ENCODE measurements around the gene C18orf54.
"Not testable (repeated sequence)": the region's sequence is repeated elsewhere in the genome, so short reads cannot be mapped to it uniquely, and the experiment has no call there.

Gene C18orf54

GRCh38 chr18:54378057-54378456, 20.4 kb downstream of the C18orf54 start:
- H3K36me3 Mint-ChIP-seq, result peaks cover 3% of the 10 kb centered on the region
- H3K4me3 Mint-ChIP-seq, result no peak overlapping the region
- no peaks in the 10 kb centered on the region for H3K27me3 Mint-ChIP-seq
- no peak overlapping the region for H3K27ac Mint-ChIP-seq
- no peaks in the 10 kb centered on the region for H3K9me3 Mint-ChIP-seq
- no peaks in the 10 kb centered on the region for H3K4me1 Mint-ChIP-seq

DNA sequence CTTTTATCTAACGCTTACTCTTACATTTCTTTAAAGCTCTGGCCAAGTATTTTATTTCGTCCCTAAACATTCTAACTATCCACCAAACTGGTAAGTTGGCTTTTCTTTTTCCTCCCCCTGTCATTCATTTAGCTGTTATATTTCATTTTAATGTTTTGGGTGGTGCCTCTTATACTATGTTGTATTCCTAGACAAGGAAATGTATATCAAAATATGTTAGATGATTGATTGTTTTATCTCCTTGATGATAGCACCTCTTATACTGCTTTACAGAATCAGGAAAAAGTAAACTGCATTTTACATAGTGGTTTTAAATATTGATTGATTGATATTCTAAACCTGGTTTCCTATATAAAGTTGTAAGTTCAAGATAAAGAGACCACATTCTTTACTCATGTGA, 23.9 kb downstream of the C18orf54 start:
- Mint-ChIP-seq H3K27ac (no peak overlapping the region), H3K27me3 (no peaks in the 10 kb centered on the region), H3K4me1 (no peaks in the 10 kb centered on the region), H3K4me3 (no peak overlapping the region), H3K36me3 (no peaks in the 10 kb centered on the region), H3K9me3 (no peaks in the 10 kb centered on the region)

GRCh38 chr18:54382076-54382475, 24.4 kb downstream of the C18orf54 start:
- H3K4me3 Mint-ChIP-seq, result no peak overlapping the region
- H3K36me3 Mint-ChIP-seq, result no peaks in the 10 kb centered on the region
- H3K27me3 Mint-ChIP-seq, result no peaks in the 10 kb centered on the region
- no peaks in the 10 kb centered on the region for H3K4me1 Mint-ChIP-seq
- no peak overlapping the region for H3K27ac Mint-ChIP-seq
- H3K9me3 Mint-ChIP-seq, result no peaks in the 10 kb centered on the region

DNA sequence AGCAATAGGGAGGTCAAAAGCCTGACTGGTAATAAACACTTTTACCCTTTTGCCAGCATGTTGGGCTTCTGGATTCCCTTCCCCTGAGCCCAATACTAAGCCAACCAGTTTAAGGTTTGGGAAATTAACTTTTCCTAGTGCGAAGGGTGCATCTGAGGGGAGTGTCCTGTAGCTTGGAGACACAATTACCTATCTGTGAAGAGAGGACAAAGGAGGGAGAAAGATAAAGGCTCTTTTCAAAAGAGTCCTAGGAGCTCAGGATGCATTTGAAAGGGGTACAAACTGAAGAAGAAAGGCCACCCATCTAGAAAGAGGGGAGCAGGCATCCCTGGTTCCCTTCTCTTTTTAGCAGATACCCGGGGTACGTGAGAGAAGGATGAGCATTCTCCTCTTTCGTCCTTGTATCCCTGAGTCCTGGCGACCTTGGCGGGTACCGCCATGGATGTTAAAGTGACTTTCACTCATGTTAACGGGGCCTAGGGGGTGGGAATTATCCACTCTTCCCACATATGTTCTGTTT, 25.1 kb downstream of the C18orf54 start:
- H3K27ac Mint-ChIP-seq, result no peak overlapping the region

DNA sequence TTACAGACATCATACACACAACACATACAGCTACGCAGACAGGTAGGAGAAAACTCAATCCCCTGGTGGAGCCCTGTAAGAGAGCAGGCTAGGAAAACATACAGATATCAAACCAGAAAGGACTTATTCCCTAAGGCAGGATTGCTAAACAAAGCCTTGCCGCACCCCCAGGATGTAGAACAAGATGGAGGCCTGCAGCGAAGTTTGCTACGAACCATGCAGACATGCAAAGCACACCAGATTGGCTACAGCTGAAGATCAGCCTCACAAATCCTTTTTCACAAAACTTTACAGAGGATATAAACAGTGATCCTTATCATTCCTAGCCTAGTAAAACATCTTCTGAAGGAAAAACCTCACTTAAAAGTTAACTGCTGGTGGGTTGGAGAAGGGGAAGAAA, 28.3 kb downstream of the C18orf54 start:
- H3K27me3 Mint-ChIP-seq, result peaks cover 8% of the 10 kb centered on the region
- no peaks in the 10 kb centered on the region for H3K36me3 Mint-ChIP-seq
- no peak overlapping the region for H3K4me3 Mint-ChIP-seq
- H3K9me3 Mint-ChIP-seq, result no peaks in the 10 kb centered on the region
- no peak overlapping the region for H3K27ac Mint-ChIP-seq
- peaks cover 4% of the 10 kb centered on the region for H3K4me1 Mint-ChIP-seq

More for the DNA sequence above, 25.1 kb downstream of the C18orf54 start:
- Mint-ChIP-seq H3K27me3 (no peaks in the 10 kb centered on the region), H3K36me3 (no peaks in the 10 kb centered on the region), H3K9me3 (no peaks in the 10 kb centered on the region), H3K4me3 (no peak overlapping the region), H3K4me1 (no peaks in the 10 kb centered on the region)

DNA sequence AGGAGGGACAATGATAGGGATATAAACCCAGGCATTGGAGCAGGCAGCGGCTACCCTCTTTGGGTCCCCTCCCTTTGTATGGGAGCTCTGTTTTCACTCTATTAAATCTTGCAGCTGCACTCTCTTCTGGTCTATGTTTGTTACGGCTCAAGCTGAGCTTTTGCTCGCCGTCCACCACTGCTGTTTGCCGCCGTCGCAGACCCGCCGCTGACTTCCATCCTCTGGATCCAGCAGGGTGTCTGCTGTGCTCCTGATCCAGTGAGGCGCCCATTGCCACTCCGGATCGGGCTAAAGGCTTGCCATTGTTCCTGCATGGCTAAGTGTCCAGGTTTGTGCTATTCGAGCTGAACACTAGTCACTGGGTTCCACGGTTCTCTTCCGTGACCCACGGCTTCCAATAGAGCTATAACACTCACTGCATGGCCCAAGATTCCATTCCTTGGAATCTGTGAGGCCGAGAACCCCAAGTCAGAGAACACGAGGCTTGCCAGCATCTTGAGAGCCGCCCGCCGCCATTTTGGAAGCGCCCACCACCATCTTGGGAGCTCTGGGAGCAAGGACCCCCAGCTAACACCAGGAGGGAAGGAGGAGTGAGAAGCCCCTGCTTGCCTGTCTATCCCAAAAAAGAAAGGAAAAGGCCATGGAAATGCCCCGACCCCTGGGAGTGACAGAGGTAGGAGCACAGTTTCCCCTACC, 29.2 kb downstream of the C18orf54 start:
- not testable (repeated sequence) for H3K4me3 Mint-ChIP-seq, H3K4me1 Mint-ChIP-seq, H3K27ac Mint-ChIP-seq, H3K27me3 Mint-ChIP-seq, H3K36me3 Mint-ChIP-seq, H3K9me3 Mint-ChIP-seq

- peaks cover 4% of the 10 kb centered on the region for H3K4me1 Mint-ChIP-seq
- H3K27ac Mint-ChIP-seq, result no peak overlapping the region
- H3K4me3 Mint-ChIP-seq, result no peak overlapping the region
- H3K9me3 Mint-ChIP-seq, result no peaks in the 10 kb centered on the region
- peaks cover 11% of the 10 kb centered on the region for H3K27me3 Mint-ChIP-seq
- no peaks in the 10 kb centered on the region for H3K36me3 Mint-ChIP-seq
Observed at GRCh38 chr18:54387631-54388030, 29.9 kb downstream of the C18orf54 start.

DNA sequence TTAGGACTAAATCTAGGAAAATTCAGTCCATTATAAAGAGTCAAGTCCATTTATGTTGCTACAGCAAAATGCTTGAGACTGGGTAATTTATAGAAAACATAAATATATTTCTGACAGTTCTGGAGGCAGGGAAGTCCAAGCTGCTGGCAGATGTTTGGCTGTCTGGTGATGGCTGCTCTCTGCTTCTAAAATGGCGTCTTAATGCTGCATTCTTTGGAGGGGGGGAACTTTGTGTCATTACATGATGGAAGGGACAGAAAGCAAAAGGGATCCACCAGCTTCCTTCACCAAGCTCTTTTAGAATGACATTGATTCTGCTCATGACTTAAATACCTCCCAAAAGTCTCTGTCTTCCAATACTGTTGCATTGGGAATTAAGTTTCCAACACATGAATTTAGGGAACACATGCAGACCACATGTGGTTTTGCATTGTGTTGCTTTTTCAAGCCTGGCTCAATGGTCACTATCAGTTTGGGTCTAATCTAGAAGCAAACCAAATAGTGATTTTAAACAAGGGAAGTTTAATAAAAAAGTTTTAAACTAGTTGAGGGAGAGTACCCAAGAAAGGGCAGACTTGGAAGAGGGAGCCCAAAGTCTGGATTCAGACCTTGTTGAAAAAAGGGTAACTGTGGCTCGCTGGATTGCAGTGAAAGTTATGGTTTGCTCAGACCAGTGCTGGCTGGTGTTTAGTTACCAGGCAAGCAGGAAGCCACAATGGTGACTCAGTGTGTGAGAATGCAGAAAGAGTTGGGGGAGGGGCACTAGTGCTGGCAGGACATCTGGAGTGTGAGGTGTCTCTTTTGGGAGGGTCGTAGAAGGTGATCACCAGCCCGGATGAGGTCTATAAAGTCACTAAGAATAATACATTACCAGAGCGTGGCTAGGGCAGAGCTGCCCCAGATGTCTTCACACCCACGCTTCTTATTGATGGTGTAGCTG, 30.8 kb downstream of the C18orf54 start:
- Mint-ChIP-seq H3K9me3 (no peaks in the 10 kb centered on the region), H3K27me3 (peaks cover 11% of the 10 kb centered on the region), H3K4me1 (peaks cover 4% of the 10 kb centered on the region), H3K36me3 (no peaks in the 10 kb centered on the region), H3K27ac (no peak overlapping the region), H3K4me3 (no peak overlapping the region)

DNA sequence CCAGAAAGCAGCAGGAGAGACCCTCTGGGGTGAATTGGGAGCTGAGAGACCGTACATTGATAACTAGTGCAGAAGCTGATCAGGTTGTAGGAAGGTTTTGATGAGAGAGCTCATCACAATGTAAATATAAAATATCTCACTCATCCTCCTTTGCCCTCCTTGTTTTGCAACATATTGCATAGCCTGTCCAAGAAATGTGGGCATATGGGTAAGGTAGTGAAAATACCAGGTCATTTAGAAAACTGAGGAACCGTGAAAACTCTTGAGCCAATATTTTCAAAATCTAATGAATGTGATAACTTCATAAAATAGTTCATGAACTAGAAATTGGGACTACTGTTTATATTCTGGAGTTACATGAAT, 31.4 kb downstream of the C18orf54 start:
- no peaks in the 10 kb centered on the region for H3K36me3 Mint-ChIP-seq
- H3K27me3 Mint-ChIP-seq, result peaks cover 11% of the 10 kb centered on the region
- H3K4me1 Mint-ChIP-seq, result peaks cover 4% of the 10 kb centered on the region
- no peaks in the 10 kb centered on the region for H3K9me3 Mint-ChIP-seq
- no peak overlapping the region for H3K27ac Mint-ChIP-seq
- no peak overlapping the region for H3K4me3 Mint-ChIP-seq

DNA sequence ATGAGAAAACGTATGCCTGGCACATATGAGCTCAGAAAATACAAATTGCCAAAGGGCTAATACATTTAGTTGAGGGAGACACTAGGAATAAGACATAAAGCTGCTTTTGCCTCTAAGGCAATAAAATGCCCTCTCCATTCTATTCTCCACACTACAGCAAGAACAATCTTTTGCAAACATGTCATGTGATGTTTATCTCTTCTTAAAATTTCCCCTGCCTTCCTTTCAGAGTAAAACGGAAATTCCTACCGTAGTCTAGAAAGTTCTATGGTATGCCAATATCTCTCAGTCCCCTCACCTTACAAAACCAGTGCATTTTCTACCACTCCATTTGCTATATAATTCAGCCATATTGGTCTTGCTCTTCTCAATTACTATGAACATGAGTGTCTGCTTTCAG, 33.1 kb downstream of the C18orf54 start:
- Mint-ChIP-seq H3K27me3 (peaks cover 11% of the 10 kb centered on the region), H3K27ac (no peak overlapping the region), H3K4me3 (no peak overlapping the region), H3K9me3 (no peaks in the 10 kb centered on the region), H3K4me1 (peaks cover 4% of the 10 kb centered on the region), H3K36me3 (no peaks in the 10 kb centered on the region)

- Mint-ChIP-seq H3K36me3 (no peaks in the 10 kb centered on the region), H3K27me3 (peaks cover 13% of the 10 kb centered on the region), H3K9me3 (no peaks in the 10 kb centered on the region), H3K4me3 (no peak overlapping the region), H3K4me1 (peaks cover 4% of the 10 kb centered on the region), H3K27ac (no peak overlapping the region)
Observed at GRCh38 chr18:54392543-54393023, 34.9 kb downstream of the C18orf54 start.

GRCh38 chr18:54393648-54394294, 36.1 kb downstream of the C18orf54 start:
- Mint-ChIP-seq H3K9me3 (no peaks in the 10 kb centered on the region), H3K36me3 (no peaks in the 10 kb centered on the region), H3K27me3 (peaks cover 7% of the 10 kb centered on the region), H3K4me1 (peaks cover 1% of the 10 kb centered on the region), H3K4me3 (no peak overlapping the region), H3K27ac (no peak overlapping the region)

- H3K27me3 Mint-ChIP-seq, result peaks cover 4% of the 10 kb centered on the region
- no peaks in the 10 kb centered on the region for H3K4me1 Mint-ChIP-seq
- no peaks in the 10 kb centered on the region for H3K9me3 Mint-ChIP-seq
- H3K36me3 Mint-ChIP-seq, result no peaks in the 10 kb centered on the region
- no peak overlapping the region for H3K27ac Mint-ChIP-seq
- H3K4me3 Mint-ChIP-seq, result no peak overlapping the region
Observed at GRCh38 chr18:54396760-54397159, 39.1 kb downstream of the C18orf54 start.

- Mint-ChIP-seq H3K27ac (no peak overlapping the region), H3K4me1 (no peaks in the 10 kb centered on the region), H3K27me3 (peaks cover 15% of the 10 kb centered on the region), H3K36me3 (no peaks in the 10 kb centered on the region), H3K4me3 (no peak overlapping the region), H3K9me3 (no peaks in the 10 kb centered on the region)
Observed at GRCh38 chr18:54405290-54405689, 47.6 kb downstream of the C18orf54 start.

DNA sequence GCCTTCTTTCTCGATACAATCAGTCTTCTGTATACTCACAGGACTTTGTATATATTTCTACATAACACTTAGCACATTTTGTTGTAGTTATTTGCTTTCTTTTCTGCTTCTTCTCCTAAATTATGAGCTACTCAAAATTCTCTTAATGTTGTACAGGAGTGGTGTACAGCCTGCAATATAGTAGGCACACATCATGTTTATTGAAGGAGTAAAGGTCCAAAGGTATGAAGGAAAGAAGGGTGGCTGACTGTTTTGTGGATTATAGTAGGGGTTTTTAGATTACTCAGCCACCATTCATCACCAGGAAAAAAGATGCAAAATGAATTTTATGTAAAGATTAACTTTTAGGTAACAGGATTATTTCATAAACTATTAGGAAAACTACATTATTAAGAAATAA, 54.1 kb downstream of the C18orf54 start:
- H3K27ac Mint-ChIP-seq, result no peak overlapping the region
- no peaks in the 10 kb centered on the region for H3K9me3 Mint-ChIP-seq
- H3K27me3 Mint-ChIP-seq, result peaks cover 19% of the 10 kb centered on the region
- no peak overlapping the region for H3K4me3 Mint-ChIP-seq
- no peaks in the 10 kb centered on the region for H3K36me3 Mint-ChIP-seq
- no peaks in the 10 kb centered on the region for H3K4me1 Mint-ChIP-seq

- no peaks in the 10 kb centered on the region for H3K9me3 Mint-ChIP-seq
- peaks cover 20% of the 10 kb centered on the region for H3K27me3 Mint-ChIP-seq
- no peaks in the 10 kb centered on the region for H3K36me3 Mint-ChIP-seq
- H3K4me3 Mint-ChIP-seq, result no peak overlapping the region
- H3K4me1 Mint-ChIP-seq, result no peaks in the 10 kb centered on the region
- no peak overlapping the region for H3K27ac Mint-ChIP-seq
Observed at GRCh38 chr18:54415086-54415485, 57.4 kb downstream of the C18orf54 start.

All from activated naive CD4-positive, alpha-beta T cell treated with anti-CD3 and anti-CD28 coated beads, Interleukin-2, amount 50 U/mL, for 24 hours (primary cell).